ENCODE results near the gene GNAZ.

DNA sequence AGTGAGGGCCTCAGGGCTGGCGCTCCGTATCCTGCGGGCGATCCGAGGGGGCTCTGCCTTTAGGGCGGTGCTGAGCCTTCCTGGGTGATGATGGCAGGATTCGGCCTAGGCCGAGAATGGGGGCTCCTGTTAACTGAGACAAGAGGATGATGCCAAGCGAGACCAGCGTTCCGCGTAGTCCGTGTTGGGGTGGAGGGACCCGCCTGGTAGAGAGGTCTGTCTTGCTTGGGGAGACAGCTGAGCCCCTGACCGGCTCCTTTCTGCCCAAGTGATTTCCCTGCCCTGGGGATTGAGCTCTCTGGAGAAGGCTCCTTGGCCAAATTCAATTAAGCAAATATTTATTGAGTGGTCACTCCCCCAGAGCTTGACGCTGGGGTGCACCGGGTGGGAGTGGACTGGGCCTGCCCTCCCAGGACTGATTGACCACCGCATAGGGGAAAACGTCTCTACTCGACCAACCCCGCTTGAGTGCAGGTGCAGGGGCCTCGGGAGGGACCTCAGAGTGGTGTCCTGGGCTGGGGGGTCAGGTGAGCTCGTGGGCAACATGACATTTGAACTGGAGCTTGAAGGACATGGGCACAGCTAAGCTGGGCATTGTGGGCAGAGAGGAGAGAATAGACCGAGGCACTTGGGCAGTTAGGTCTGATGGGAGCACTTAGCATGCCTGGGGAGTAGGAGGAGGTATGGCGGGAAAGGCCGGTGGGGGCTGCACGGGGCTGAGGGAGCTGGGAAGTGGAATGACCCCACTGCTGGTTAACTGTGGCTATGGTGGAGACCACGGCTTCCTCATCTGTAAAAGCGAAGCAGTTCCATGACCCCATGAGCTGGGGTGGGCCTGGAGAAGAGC, 1.1 kb downstream of the GNAZ start:
- TF ChIP-seq, protein P1, sequence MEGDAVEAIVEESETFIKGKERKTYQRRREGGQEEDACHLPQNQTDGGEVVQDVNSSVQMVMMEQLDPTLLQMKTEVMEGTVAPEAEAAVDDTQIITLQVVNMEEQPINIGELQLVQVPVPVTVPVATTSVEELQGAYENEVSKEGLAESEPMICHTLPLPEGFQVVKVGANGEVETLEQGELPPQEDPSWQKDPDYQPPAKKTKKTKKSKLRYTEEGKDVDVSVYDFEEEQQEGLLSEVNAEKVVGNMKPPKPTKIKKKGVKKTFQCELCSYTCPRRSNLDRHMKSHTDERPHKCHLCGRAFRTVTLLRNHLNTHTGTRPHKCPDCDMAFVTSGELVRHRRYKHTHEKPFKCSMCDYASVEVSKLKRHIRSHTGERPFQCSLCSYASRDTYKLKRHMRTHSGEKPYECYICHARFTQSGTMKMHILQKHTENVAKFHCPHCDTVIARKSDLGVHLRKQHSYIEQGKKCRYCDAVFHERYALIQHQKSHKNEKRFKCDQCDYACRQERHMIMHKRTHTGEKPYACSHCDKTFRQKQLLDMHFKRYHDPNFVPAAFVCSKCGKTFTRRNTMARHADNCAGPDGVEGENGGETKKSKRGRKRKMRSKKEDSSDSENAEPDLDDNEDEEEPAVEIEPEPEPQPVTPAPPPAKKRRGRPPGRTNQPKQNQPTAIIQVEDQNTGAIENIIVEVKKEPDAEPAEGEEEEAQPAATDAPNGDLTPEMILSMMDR (IDR thresholded peaks at IDR 0.05; ENCODE audit: insufficient read depth, low read depth, low read length), result no peak
- TF ChIP-seq EZH2 (IDR thresholded peaks at IDR 0.05; ENCODE audit: insufficient read depth, low read length), result no peak

Data from astrocyte (in vitro differentiated cells and primary cell).